Activated gamma-delta T cell (primary cell): ENCODE results near the gene FCRL6.

Source experiments
- DNase-seq: peaks from one replicate; lab custom pipeline; 2025; lab: John Stamatoyannopoulos, UW

Gene FCRL6

DNA sequence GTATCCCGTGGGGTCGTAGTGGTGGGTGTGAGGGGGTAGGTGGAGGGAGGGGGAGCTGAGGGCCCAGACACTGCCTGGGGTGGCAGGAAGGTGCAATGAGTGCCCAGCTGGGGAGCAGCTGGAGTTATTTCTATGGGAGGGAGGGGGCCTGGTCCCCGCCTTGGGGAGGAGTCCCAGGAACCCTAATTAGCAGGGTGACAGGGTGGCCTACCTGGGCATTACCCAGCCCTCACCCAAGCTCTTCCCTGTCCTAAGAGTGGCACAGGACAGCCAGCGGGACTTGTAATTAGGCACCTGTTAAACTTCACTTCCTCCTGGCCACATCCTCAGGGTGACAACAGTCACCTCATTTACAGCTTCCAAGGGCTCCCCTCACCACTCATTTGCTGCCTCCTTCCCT is 60.4 kb downstream of the FCRL6 start, which contains the start of gene VSIG8:
Gene VSIG8 (minus strand): TSS at position 101 of the 400 bp plus-strand sequence. CDS start 136 bp downstream, outside the sequence.
- no peak for DNase-seq

DNA sequence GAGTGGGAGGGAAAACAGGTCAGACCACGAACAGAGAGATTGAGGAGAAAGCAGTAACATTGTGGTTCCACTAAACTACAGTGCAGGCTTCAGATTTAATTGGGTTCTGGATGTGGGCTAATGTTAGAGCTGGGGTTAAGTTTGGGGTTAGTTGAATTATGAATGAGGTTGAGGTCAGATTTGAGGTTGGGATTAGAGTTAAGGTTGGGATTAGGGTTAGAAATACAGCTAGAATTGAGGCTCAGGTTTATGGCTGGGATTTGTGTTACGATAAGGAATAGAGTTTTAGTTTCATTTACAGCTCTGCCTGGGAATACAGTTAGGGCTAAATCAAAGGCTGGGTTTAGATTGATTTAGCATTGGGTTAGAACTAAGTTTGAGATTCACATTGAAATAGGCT is 62.1 kb downstream of the FCRL6 start:
- DNase-seq: no peak
